Activated CD8-positive, alpha-beta T cell treated with anti-CD3 and anti-CD28 coated beads for 36 hours (primary cell): ENCODE results near the gene MYOZ2. TPM values are rescaled to one million over a fixed set of nuclear protein-coding genes. Genes with fewer than 3 reads are reported as not detected.

Source experiments
- ATAC-seq: fragments of 200-7000 bp; cut with Tn5 transposase; one replicate; pipeline ENCODE4 v1.10.0; 2021; ENCODE audit warnings: mild to moderate bottlenecking, moderate library complexity
- CTCF ChIA-PET: fragments of 350-600 bp; sonication (Branson Sonifier 250); formaldehyde crosslinking; loops from one replicate; lab custom pipeline; 2021; ENCODE audit warnings: antibody characterized with exemption; lab: Charles Lee
- POLR2A ChIA-PET: fragments of 350-600 bp; sonication (Branson Sonifier 250); formaldehyde crosslinking; loops from one replicate; lab custom pipeline; 2021; ENCODE audit warnings: antibody characterized with exemption; lab: Charles Lee
- DNase-seq: peaks from one replicate; pipeline ENCODE4 v3.0.0-alpha.2; 2020
- H3K27ac Mint-ChIP-seq: one replicate; pipeline ENCODE4 v1.8.0; 2021; ENCODE audit warnings: mild to moderate bottlenecking, mixed read lengths
- H3K27me3 Mint-ChIP-seq: one replicate; pipeline ENCODE4 v1.8.0; 2021; ENCODE audit warnings: mixed read lengths
- H3K36me3 Mint-ChIP-seq: one replicate; pipeline ENCODE4 v1.8.0; 2021; ENCODE audit warnings: low read depth, mixed read lengths
- H3K4me1 Mint-ChIP-seq: one replicate; pipeline ENCODE4 v1.8.0; 2021; ENCODE audit warnings: low read depth, mixed read lengths
- H3K4me3 Mint-ChIP-seq: one replicate; pipeline ENCODE4 v1.8.0; 2021; ENCODE audit warnings: mild to moderate bottlenecking, moderate library complexity, mixed read lengths
- H3K9me3 Mint-ChIP-seq: one replicate; pipeline ENCODE4 v1.8.0; 2021; ENCODE audit warnings: mixed read lengths
- CTCF ChIP-seq: fragments of 200-600 bp; IDR thresholded peaks from one replicate; pipeline ENCODE4 v1.8.0; 2022; ENCODE audit warnings: antibody characterized with exemption, mild to moderate bottlenecking
- intact Hi-C: fragments of 100-400 bp; cut with micrococcal nuclease; formaldehyde crosslinking; loops from one replicate; pipeline ENCODE4 v1.10.0; 2022
- total RNA-seq, 2 experiments: library from RNA; stranded (reverse); gene quantifications; one replicate each; pipeline ENCODE4 v1.2.3, GENCODE V29; 2021

MYOZ2 gene
- total RNA-seq, 2 experiments from 2014 or later: not detected

GRCh38 chr4:119125931-119126330 lies 9.7 kb upstream of the MYOZ2 start:
- no peak for ATAC-seq
- H3K4me3 Mint-ChIP-seq: no peak overlapping the region
- ChIA-PET POLR2A (no interaction called here), CTCF (no interaction called here)
- H3K4me1 Mint-ChIP-seq: peaks cover 3% of the 10 kb centered on the region
- intact Hi-C loops: no loop called here
- no peaks in the 10 kb centered on the region for H3K36me3 Mint-ChIP-seq
- no peaks in the 10 kb centered on the region for H3K9me3 Mint-ChIP-seq
- no peaks in the 10 kb centered on the region for H3K27me3 Mint-ChIP-seq
- no peak for DNase-seq
- no peak overlapping the region for H3K27ac Mint-ChIP-seq
- TF ChIP-seq CTCF: no peak

GRCh38 chr4:119128148-119128547 lies 7.5 kb upstream of the MYOZ2 start:
- no peak for TF ChIP-seq CTCF
- intact Hi-C loops: no loop called here
- ATAC-seq (no peak), DNase-seq (no peak)
- CTCF ChIA-PET: interaction anchor here (0.8 kb wide), 1 partner anchor 20 kb away, joined by 3 read pairs; no protein-coding TSS in a partner anchor
- Mint-ChIP-seq H3K4me3 (no peak overlapping the region), H3K27me3 (no peaks in the 10 kb centered on the region), H3K9me3 (no peaks in the 10 kb centered on the region), H3K27ac (no peak overlapping the region), H3K4me1 (peaks cover 3% of the 10 kb centered on the region), H3K36me3 (no peaks in the 10 kb centered on the region)
- POLR2A ChIA-PET: no interaction called here

- no peaks in the 10 kb centered on the region for H3K4me1 Mint-ChIP-seq
- ChIA-PET CTCF (interaction anchor here (1.0 kb wide), 1 partner anchor 10 kb away, joined by 4 read pairs; no protein-coding TSS in a partner anchor), POLR2A (no interaction called here)
- no peaks in the 10 kb centered on the region for H3K9me3 Mint-ChIP-seq
- no peak overlapping the region for H3K4me3 Mint-ChIP-seq
- intact Hi-C loops: no loop called here
- no peak overlapping the region for H3K27ac Mint-ChIP-seq
- H3K36me3 Mint-ChIP-seq: no peaks in the 10 kb centered on the region
- no peaks in the 10 kb centered on the region for H3K27me3 Mint-ChIP-seq
- no peak for TF ChIP-seq CTCF
- DNase-seq (no peak), ATAC-seq (no peak)
Measured at GRCh38 chr4:119130365-119131065, 5.1 kb upstream of the MYOZ2 start.

- H3K4me1 Mint-ChIP-seq: no peaks in the 10 kb centered on the region
- CTCF ChIA-PET: no interaction called here
- no peaks in the 10 kb centered on the region for H3K27me3 Mint-ChIP-seq
- ATAC-seq (no peak), DNase-seq (no peak)
- H3K27ac Mint-ChIP-seq: no peak overlapping the region
- H3K4me3 Mint-ChIP-seq: no peak overlapping the region
- POLR2A ChIA-PET: no interaction called here
- no peaks in the 10 kb centered on the region for H3K9me3 Mint-ChIP-seq
- intact Hi-C loops: no loop called here
- no peak for TF ChIP-seq CTCF
- H3K36me3 Mint-ChIP-seq: no peaks in the 10 kb centered on the region
Measured at GRCh38 chr4:119131164-119131563, 4.5 kb upstream of the MYOZ2 start.

GRCh38 chr4:119132306-119132705 lies 3.3 kb upstream of the MYOZ2 start:
- H3K4me3 Mint-ChIP-seq: no peak overlapping the region
- ATAC-seq: no peak
- intact Hi-C loops: no loop called here
- POLR2A ChIA-PET: no interaction called here
- no peak for DNase-seq
- H3K9me3 Mint-ChIP-seq: no peaks in the 10 kb centered on the region
- H3K36me3 Mint-ChIP-seq: no peaks in the 10 kb centered on the region
- TF ChIP-seq CTCF: no peak
- no peak overlapping the region for H3K27ac Mint-ChIP-seq
- H3K4me1 Mint-ChIP-seq: peaks cover 1% of the 10 kb centered on the region
- CTCF ChIA-PET: no interaction called here
- H3K27me3 Mint-ChIP-seq: no peaks in the 10 kb centered on the region
